GM19455 (cell line): ENCODE results near the gene PDE8A.
"Not testable (repeated sequence)": the region's sequence is repeated elsewhere in the genome, so short reads cannot be mapped to it uniquely, and the experiment has no call there.

Experiments
- ATAC-seq: cut with Tn5 transposase; IDR thresholded peaks from one replicate; pipeline ENCODE4 v1.9.1; 2021; ENCODE audit not compliant: unreplicated experiment

PDE8A gene

GRCh38 chr15:85157344-85157743 lies 175.7 kb downstream of the PDE8A start:
- no peak for ATAC-seq

- no peak for ATAC-seq
These were observed 180.6 kb downstream of the PDE8A start for GRCh38 chr15:85162237-85162636.

GRCh38 chr15:85164841-85165466 lies 183.3 kb downstream of the PDE8A start:
- ATAC-seq: no peak

DNA sequence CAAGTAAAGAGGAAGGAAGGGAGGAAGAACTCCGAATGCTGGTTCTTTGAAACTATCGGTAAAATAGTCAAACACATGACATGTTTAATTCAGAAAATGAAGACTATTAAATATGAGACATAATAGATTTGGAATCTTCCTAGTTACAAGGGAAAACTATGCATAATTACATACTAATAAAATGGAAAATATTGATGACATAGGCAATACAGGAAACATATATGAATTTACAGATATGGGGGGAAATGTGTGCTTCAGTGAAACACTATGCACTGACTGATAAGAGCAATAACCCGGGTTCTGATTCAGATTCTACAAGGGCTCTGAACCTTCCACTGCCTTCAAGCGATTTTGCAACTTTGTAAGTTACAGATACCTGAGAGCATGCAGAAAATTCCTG lies 185.9 kb downstream of the PDE8A start:
- no peak for ATAC-seq

DNA sequence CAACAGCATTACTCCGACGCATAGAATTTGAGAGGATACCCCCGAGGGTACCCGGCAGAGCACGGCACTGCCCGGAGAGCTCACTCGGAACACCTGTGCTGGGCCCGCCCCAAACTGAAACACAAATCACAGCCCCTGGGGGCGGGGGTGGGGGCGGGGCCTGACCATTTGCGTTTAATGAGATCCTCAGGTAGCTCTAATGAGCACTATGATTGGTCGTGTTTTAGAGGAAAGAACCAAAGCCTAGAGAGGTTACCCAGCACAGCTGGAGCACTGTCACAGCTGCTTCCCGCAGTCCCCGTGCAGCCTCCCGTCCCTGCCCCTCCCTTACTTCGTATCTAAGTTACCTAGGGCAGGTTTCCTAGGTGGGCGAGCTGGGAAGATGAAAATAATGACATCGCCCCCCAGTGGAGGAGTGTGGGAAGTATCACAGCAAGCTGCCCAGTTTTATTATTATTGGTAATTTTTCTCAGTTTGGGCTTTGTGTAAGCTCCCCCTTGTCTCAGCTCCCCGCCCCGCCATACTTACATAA lies 187.1 kb downstream of the PDE8A start:
- no peak for ATAC-seq

- ATAC-seq: no peak
These were observed 190.1 kb downstream of the PDE8A start for GRCh38 chr15:85171736-85172135.

DNA sequence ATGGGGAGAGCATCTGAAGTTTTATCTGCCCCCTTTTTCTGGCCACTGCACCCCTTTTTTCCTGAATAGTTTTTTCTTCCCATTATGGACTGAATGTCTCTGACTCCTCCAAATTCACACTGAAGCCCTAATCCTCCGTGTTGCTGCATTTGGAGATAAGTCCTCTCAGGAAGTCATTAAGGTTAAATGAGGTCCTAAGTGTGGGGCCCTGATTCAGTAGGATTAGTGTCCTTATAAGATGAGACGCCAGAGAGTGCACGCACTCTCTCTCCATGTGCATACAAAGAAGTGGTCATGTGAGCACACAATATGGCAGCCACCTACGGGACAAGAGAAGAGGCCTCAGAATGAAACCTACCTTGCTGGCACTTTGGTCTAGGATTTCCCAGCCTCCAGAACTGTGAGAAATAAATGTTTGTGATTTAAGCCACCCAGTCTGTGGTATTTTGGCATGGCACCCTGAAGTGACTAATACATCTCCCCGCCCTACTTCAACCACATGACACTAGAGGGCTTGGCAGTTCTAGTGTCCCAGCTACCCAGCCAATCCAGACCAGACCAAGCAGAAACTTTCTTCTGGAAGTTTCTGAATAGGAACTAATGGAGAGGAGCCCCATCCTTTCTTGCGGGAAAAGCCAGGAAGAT lies 191.3 kb downstream of the PDE8A start:
- ATAC-seq: no peak

- not testable (repeated sequence) for ATAC-seq
These were observed 192.0 kb downstream of the PDE8A start for GRCh38 chr15:85173630-85174029.

DNA sequence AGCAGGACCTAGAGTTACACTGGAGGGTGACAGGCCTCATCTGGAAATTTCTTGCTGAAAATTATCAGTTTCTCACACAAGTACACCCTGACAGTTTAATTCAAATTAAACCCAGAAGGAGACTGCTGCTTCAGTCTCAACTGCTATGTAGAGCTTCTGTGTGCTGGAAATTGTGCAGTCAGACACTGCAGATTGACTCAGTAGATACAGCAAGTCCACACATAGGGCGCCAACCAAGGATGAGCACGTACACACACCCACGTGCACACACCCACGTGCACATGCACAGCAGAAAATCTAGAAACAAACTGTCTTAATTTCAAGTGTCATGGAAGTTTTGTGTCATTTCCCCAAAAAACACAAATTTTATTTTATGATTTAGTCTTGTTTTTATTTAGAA lies 192.9 kb downstream of the PDE8A start:
- no peak for ATAC-seq

DNA sequence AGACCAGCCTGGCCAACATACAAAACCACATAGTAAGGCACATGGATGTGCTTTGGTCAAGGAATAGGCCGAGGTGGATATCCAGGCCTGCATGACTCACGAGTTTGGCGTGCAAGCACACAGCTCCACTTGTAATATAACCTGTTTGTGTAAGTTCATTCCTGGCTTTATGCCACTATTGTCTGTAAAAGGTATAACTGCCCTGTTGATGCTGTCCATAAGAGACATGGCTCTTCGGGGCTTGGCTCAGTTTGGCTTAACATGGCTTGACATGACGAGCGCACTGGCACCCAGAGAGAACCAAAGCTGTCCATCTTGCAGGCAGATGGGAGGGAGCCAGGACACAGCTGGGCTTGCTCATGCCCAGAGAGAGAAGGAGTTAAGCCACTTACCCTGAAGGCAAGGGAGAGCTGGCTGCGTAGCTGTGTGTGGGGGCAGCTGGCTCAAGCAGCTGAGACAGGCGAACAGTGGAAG lies 195.4 kb downstream of the PDE8A start:
- not testable (repeated sequence) for ATAC-seq

- no peak for ATAC-seq
These were observed 196.7 kb downstream of the PDE8A start for GRCh38 chr15:85178308-85178707.

DNA sequence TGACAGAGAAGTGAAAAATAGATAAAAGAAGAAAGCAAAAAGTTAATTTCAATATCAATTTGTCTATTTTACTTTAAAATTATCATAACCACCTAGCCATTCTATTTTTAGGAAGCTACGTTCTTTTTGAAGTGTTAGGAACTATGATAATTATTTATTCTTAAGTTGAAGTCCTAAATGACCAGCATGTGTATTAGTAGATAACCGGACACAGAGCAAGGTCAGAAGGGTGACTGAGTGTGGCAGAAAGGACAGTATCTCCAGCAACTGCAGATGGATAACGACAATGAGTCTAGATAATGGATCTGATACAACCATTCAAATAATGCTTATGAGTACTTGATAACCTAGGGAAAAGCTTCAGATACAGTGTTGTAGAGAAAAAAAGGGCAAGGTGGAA lies 198.0 kb downstream of the PDE8A start:
- ATAC-seq: no peak

DNA sequence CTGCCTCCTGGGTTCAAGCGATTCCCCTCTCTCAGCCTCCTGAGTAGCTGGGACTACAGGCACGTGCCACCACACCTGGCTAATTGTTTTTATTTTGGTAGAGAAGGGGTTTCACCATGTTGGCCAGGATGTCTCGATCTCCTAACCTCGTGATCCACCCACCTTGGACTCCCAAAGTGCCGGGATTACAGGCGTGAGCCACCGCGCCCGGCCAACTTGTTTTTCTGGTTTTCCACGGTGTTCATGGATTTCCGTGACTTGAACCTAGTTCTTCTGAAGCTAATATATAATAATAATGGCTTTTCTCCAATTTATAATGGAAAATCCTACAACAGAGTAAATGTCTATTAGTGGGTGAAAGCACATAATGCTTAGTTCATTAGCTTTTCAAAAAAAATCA lies 203.7 kb downstream of the PDE8A start:
- not testable (repeated sequence) for ATAC-seq

DNA sequence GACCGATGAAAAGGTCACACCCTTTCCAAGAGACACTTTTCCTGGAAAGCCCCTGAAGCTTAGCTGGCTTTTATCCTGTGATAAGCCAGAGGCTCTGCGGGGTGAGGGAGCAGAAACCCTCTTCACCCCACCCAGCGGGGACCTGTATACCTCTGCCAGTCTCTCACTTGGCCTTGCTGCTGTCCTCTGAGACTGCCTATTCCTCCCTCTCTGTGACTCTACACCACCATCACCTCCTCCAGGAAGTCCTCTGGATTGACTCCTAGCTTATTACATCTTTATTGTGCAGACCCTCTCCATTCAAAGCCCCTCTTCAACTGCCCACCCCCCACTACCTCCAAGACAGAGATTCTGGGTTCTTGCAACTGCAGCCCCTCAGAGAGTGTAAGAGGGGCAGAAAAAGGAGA lies 206.5 kb downstream of the PDE8A start:
- not testable (repeated sequence) for ATAC-seq
